ENCODE results near the gene PTGER1. TPM values are rescaled to one million over a fixed set of nuclear protein-coding genes. Genes with fewer than 3 reads are reported as not detected.

The PTGER1 gene
- total and polyA plus RNA-seq, 9 of the 15 experiments (the other 6 are each of a cell fraction or from before 2014, with no cell fraction given), result 0.06 to 0.36 (median 0.31) TPM; not detected in 5

DNA sequence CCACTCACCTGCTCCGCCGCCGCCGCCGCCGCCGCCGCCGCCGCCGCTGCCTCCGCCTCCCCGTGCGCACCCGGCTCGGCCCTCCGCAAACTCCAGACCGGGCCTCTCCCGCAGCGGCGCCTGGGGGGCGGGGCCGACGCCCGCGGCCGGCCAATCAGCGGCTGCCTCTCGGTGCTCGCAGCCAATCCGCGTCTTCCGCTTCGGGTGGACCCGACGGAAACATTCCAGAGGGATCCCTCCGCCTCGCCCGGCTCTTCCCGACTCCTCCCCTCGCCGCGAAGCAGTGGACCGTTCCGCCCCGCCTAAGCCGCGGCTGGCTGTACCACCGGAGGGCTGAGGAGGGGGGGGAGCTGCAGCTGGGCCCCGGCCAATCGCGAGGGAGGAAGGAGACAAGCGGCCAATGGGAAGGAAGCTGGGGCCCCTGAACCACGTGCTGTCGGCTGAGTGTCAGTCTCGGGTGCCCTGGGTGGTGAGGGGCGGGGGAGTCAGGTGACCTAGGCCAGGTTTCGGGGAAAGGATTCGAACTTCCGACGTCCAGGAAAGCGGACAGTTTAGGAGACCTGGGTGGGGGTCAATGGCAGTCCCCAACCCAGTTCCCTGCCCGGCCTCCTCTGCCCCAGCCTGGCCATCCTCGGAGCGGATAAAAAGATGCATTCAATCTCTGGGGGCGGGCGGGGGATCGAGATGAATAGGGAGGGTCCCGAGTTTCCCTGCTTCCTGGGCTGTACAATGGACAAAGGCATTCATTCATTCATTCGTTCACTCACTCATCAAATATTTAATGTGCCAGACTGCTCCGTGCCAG, 21.1 kb upstream of the PTGER1 start, which contains the start of gene GIPC1 (continued):
- TF ChIP-seq, protein P1, sequence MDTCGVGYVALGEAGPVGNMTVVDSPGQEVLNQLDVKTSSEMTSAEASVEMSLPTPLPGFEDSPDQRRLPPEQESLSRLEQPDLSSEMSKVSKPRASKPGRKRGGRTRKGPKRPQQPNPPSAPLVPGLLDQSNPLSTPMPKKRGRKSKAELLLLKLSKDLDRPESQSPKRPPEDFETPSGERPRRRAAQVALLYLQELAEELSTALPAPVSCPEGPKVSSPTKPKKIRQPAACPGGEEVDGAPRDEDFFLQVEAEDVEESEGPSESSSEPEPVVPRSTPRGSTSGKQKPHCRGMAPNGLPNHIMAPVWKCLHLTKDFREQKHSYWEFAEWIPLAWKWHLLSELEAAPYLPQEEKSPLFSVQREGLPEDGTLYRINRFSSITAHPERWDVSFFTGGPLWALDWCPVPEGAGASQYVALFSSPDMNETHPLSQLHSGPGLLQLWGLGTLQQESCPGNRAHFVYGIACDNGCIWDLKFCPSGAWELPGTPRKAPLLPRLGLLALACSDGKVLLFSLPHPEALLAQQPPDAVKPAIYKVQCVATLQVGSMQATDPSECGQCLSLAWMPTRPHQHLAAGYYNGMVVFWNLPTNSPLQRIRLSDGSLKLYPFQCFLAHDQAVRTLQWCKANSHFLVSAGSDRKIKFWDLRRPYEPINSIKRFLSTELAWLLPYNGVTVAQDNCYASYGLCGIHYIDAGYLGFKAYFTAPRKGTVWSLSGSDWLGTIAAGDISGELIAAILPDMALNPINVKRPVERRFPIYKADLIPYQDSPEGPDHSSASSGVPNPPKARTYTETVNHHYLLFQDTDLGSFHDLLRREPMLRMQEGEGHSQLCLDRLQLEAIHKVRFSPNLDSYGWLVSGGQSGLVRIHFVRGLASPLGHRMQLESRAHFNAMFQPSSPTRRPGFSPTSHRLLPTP (IDR thresholded peaks at IDR 0.05; ENCODE audit: borderline replicate concordance, extremely low read depth, insufficient read length), result no peak
- TF ChIP-seq, protein P2, sequence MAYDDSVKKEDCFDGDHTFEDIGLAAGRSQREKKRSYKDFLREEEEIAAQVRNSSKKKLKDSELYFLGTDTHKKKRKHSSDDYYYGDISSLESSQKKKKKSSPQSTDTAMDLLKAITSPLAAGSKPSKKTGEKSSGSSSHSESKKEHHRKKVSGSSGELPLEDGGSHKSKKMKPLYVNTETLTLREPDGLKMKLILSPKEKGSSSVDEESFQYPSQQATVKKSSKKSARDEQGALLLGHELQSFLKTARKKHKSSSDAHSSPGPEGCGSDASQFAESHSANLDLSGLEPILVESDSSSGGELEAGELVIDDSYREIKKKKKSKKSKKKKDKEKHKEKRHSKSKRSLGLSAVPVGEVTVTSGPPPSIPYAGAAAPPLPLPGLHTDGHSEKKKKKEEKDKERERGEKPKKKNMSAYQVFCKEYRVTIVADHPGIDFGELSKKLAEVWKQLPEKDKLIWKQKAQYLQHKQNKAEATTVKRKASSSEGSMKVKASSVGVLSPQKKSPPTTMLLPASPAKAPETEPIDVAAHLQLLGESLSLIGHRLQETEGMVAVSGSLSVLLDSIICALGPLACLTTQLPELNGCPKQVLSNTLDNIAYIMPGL (CRISPR knock-in tag; IDR thresholded peaks at IDR 0.05), result no peak
- TF ChIP-seq CC2D1A (IDR thresholded peaks at IDR 0.05), result peak; percentile 100
- no peak for TF ChIP-seq SMARCE1 (IDR thresholded peaks at IDR 0.05)
- TF ChIP-seq, protein P3, sequence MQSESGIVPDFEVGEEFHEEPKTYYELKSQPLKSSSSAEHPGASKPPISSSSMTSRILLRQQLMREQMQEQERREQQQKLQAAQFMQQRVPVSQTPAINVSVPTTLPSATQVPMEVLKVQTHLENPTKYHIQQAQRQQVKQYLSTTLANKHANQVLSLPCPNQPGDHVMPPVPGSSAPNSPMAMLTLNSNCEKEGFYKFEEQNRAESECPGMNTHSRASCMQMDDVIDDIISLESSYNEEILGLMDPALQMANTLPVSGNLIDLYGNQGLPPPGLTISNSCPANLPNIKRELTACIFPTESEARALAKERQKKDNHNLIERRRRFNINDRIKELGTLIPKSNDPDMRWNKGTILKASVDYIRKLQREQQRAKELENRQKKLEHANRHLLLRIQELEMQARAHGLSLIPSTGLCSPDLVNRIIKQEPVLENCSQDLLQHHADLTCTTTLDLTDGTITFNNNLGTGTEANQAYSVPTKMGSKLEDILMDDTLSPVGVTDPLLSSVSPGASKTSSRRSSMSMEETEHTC (IDR thresholded peaks at IDR 0.05), result peak; percentile 71; the same call in 1 of the 2 replicates
- TF ChIP-seq ZNF324 (CRISPR knock-in tag; IDR thresholded peaks at IDR 0.05), result no peak
- TF ChIP-seq CXXC5 (CRISPR knock-in tag; IDR thresholded peaks at IDR 0.05), result peak; percentile 94
- TF ChIP-seq ZSCAN29 (IDR thresholded peaks at IDR 0.05), result no peak
- no peak for TF ChIP-seq SIRT6 (IDR thresholded peaks at IDR 0.05; ENCODE audit: low read depth, low read length)
- TF ChIP-seq, protein P4, sequence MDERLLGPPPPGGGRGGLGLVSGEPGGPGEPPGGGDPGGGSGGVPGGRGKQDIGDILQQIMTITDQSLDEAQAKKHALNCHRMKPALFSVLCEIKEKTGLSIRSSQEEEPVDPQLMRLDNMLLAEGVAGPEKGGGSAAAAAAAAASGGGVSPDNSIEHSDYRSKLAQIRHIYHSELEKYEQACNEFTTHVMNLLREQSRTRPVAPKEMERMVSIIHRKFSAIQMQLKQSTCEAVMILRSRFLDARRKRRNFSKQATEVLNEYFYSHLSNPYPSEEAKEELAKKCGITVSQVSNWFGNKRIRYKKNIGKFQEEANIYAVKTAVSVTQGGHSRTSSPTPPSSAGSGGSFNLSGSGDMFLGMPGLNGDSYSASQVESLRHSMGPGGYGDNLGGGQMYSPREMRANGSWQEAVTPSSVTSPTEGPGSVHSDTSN (CRISPR knock-in tag; IDR thresholded peaks at IDR 0.05; ENCODE audit: low read depth), result no peak
- TF ChIP-seq, protein P4 (tag; conservative IDR thresholded peaks at IDR 0.05; ENCODE audit: low read depth), result no peak
- TF ChIP-seq CBX8 (IDR thresholded peaks at IDR 0.05; ENCODE audit: borderline replicate concordance, extremely low read depth, low read depth, low read length, poor library complexity, severe bottlenecking), result no peak
- no peak for TF ChIP-seq BRD9 (IDR thresholded peaks at IDR 0.05; ENCODE audit: low read depth, partially characterized antibody)
- TF ChIP-seq PTRF (tag; IDR thresholded peaks at IDR 0.05), result no peak
- TF ChIP-seq GTF2A2 (tag; IDR thresholded peaks at IDR 0.05), result no peak
- TF ChIP-seq HMG20B (CRISPR knock-in tag; IDR thresholded peaks at IDR 0.05), result no peak
- TF ChIP-seq ZNF561 (CRISPR knock-in tag; conservative IDR thresholded peaks at IDR 0.05), result no peak
- TF ChIP-seq MAFK (IDR thresholded peaks at IDR 0.05; ENCODE audit: low read length), result no peak
